Measurements from ENCODE around the gene NR4A3.

NR4A3 gene

DNA sequence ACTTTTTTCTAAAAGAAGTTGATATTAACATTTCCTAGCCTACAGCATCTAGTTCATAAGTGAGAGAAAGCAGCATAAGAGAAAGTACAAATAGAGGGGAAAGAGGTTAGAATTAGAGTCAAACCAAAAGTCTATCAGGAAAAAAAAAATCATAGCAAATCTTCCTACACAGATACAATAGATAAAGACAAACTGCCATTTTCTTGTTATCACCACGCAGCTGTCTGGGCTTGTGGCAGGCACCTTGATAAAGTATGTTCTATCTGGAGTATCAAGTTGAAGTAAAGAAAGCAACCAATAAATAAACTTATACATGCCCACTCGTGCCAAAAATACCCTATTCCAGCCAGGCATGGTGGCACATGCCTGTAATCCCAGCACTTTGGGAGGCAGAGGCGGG, 5.3 kb upstream of the NR4A3 start:
- no peak for DNase-seq

- no peak for DNase-seq
These were observed 3.2 kb upstream of the NR4A3 start for GRCh38 chr9:99818500-99818899.

- peak; percentile 63 to 79 for DNase-seq
These were observed 2.4 kb upstream of the NR4A3 start for GRCh38 chr9:99819123-99819855.

GRCh38 chr9:99819856-99820684, 1.6 kb upstream of the NR4A3 start:
- DNase-seq, result peak; percentile 92 to 94

DNA sequence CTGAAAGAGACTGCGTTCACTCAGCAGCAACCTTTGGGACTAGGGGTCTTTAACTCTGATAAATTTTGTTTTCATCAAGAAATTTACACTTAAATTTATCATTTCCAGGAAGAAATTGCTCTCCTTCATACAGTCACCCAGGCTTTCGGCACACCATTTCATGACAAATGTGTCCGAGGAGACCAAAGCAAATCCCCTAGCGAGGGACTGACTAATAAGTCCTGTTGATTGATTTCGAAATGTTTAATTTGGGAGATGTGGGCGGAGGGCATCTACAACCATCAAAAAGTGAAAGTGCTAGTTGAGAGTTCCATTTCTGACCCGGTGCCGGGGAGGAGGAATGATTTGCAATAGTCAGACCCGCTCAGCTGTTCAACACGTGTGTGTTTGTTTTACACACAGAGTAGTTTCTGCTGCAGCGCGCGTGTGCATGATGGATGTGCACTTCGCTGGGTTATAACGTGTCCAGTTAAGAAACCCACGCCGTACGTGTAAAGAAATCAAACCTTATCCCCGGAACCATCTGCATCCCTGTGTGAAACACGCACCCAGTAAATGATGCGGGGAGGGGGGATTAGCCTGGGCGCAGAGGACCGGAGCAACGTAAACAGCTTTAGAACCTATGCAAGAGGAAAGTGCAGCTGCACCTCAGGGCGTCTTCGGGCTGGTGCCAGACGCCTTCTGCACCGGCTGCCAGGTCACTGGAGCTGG, 845 bp upstream of the NR4A3 start:
- DNase-seq, result peak; percentile 50 to 51

DNA sequence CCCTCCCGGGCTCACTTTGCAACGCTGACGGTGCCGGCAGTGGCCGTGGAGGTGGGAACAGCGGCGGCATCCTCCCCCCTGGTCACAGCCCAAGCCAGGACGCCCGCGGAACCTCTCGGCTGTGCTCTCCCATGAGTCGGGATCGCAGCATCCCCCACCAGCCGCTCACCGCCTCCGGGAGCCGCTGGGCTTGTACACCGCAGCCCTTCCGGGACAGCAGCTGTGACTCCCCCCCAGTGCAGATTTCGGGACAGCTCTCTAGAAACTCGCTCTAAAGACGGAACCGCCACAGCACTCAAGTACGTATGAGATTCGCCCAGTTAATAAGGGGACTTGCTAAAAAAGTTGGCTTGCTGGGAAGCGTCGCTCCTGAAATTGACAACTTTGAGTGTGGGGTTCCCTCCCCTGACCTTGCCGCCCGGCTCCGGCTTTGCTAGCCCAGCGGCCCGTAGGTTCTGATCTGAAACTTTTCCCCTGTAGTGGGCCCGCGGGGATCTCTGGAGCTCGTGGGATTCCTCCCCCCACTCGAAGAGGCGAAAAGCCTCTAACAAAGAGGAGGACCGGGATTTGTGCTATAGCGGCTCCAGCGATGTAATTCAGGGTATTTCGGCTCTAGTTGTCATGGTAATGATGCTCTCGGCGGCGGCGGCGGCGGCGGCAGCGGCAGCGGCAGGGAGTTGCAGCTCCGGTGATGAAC, 572 bp downstream of the NR4A3 start:
- DNase-seq, result peak in 1 of 2 experiments; percentile 49

DNA sequence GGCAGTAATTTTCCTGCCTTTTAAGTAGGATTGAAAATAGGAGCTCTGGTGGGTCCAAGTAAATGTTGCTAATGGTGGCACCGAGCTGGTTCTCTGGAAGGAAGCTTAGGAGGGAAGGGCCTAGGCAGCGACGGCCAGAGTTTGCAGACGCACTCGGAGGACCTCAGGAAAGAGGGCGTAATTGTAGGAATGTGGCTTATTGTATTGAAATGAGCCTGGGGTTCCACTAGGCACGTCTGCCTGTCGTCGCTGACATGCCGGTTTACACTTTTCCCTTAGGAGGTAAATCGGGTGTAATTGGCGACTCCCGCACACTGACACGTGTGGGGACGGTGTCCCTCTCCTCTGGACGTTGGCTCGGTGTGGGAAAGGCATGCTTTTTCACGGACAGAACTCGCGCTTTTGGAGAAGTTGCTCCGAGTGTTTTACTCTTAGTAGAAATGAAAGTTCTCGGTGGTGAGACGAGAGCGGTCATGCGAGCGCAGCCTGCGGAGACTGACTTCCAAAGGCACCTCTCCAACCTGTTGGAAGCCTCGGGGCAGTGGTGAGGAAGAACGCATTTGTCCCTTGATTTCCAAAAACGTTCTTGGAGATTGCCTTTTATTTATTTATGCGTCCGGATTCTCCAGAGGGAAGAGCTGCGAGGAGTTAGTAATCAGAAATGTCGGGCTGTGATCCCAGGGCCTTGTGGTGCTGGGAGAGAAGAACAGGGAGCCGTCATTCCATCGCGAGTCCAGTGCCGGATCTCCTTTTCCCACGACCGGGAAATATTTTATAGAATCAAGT, 1.3 kb downstream of the NR4A3 start:
- peak; percentile 16 to 30 for DNase-seq

- peak in 1 of 2 experiments; percentile 21 for DNase-seq
These were observed 2.1 kb downstream of the NR4A3 start for GRCh38 chr9:99823681-99824377.

GRCh38 chr9:99824378-99825171, 2.9 kb downstream of the NR4A3 start:
- no peak for DNase-seq

GRCh38 chr9:99825172-99826046, 3.7 kb downstream of the NR4A3 start:
- no peak for DNase-seq

DNA sequence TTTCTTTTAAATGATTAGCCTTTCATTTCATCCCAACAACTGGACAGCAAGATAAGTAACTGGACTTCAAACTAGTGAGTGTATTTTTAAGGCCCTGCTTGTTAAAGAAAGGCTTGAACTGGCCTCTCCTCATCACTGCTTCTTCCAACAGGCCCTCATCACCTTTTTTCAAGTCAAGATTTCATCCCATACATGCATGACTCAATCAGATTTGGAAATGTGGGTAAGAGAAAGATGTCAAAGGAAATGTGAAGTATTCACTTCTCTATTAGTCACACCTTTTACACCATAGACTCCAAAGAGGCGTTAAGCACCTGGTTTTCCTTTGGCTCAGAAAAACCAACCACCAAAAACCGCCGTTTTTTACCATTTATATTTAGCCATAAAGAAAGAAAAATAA, 4.9 kb downstream of the NR4A3 start:
- no peak for DNase-seq

GRCh38 chr9:99827244-99827643, 5.6 kb downstream of the NR4A3 start:
- no peak for DNase-seq

- DNase-seq, result no peak
These were observed 6.3 kb downstream of the NR4A3 start for GRCh38 chr9:99828054-99828416.

GRCh38 chr9:99828417-99829176, 6.9 kb downstream of the NR4A3 start:
- no peak for DNase-seq

DNA sequence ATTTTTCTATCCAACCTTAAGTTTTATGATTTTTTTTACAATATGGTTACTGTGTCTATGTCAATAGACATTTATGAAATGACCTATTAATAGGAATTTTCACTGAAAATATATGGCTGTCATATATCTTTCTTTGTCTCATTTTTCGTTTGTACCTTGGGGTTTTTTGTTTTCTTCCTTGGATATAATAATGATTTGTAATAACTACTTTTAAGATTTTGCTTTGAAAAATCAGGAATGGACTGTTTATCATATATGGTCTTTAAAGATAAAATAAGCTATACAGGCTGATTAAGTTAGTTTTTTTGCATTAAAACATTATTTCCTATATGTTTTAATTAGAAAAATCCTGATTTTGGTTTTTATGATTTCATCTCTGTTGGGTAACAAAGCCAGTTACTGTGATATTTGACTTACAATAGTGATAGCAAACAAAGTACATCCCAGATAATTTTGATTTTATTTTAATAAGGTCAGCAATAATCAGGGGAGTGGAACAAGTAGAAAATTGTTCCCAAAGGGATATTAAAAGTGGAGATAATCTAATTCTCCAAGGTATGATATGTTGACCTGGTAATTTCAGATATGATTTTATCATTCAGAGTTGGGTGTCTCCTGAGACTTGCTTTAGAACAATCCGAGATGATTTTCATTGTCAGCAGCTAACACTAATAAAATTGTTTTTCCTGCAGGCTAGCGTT, 10.3 kb downstream of the NR4A3 start:
- no peak for DNase-seq

- no peak for DNase-seq
These were observed 10.8 kb downstream of the NR4A3 start for GRCh38 chr9:99832558-99832864.

DNA sequence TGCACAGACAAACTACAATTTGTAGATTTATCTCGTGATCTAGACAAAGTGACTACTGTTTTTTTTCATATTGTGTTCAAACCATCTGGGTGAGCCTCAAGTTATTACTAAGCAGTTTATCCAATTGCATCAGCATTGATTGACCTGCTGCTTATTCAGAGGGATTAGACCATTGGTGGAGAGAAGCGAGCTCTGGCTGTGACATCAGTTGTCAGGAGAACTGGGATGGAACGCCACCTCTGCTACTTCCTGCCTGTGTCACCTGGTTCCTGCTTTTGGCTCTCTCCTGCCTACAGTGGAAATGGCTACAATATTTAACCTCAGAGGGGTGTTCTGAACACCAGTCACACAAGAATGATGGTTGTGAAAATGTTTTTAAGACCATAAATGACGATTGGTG, 12.1 kb downstream of the NR4A3 start:
- no peak for DNase-seq

- DNase-seq, result no peak
These were observed 12.8 kb downstream of the NR4A3 start for GRCh38 chr9:99834474-99834873.
